GM21390 (cell line): ENCODE measurements around the gene FRMD3.
"Not testable (repeated sequence)": the region's sequence is repeated elsewhere in the genome, so short reads cannot be mapped to it uniquely, and the experiment has no call there.

Experiments
- ATAC-seq: cut with Tn5 transposase; IDR thresholded peaks from one replicate; pipeline ENCODE4 v1.9.1; 2021; ENCODE audit not compliant: unreplicated experiment

Gene FRMD3

DNA sequence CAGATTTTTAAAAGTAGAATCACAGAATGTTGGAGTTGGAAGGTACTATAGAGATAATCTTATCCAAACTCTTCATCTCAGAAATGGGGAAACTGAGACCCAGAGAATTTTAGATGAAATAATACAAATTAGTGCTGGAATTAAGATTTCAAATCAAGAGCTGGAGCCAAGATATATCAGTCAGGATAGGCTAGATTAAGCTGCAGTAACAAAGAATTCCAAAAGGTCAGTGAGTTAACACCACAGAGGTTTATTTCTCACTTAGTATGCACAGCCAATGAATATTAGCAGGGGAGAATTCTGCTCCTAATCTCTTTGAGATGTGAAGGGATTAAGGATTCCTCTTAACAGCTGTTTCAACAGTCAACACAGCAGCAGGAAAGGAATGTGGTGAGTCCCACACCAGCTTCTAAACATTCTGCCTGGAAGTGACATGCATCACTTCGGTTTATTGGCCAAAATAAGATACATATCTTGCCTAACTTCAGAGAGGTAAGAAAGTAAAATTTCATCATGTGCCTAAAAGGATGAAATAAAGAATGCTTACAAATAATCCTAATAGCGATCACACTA, 136.8 kb downstream of the FRMD3 start:
- ATAC-seq: no peak

DNA sequence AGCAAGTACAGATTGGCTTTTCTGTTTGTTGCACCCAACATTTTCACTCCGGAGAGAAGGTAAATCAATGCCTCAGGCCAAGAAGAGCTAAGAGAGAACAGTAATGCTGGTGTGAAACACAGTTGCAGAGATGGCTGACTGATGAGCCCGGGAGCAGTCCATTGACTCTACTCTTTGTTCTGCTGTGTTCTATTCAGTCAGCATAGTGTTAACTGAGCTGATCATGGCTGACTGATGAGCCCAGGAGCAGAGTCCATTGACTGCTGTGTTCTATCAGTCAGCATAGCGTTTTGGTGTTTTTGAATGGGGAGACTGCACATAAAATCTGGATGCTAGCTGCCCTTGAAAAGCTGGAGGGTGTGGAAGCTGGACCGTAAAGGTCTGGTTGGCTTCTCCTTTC, 141.4 kb downstream of the FRMD3 start:
- no peak for ATAC-seq

DNA sequence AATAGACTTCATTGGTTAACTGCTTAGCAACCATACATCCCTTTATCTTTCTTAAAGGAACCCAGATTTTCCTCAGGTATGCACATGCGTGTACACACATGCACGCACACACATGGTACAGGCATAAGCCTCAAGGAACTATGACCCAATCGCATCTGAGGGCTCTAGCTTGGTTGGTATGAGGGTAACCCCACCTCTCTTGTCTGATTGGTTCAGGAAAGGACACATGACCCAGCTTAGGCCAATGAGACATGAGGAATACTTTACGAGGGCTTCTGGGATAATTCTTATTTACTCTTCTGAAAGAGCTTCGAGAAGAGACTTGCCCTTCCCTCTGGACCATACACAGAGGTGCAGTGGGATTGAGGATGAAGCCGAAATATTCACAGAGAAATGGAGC, 141.9 kb downstream of the FRMD3 start:
- no peak for ATAC-seq

DNA sequence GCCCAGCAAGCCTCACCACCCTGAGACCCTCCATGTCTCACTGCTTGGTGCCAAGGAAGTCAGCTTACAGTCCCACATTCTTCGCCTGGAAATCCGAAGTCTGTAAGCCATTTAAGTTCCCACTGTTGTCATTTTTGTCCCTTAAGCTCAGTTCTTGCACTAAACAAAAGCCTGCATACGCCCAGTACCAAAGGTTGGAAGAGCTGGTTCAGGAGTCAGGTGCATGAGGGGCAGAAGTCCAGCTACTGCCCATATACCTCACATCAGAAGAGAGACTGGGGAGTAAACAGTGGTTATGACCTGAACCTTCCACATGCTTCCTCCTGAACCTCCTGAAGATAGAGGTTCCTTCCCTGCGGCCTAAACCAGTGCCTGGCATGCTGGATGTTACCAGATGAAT, 146.0 kb downstream of the FRMD3 start:
- no peak for ATAC-seq

DNA sequence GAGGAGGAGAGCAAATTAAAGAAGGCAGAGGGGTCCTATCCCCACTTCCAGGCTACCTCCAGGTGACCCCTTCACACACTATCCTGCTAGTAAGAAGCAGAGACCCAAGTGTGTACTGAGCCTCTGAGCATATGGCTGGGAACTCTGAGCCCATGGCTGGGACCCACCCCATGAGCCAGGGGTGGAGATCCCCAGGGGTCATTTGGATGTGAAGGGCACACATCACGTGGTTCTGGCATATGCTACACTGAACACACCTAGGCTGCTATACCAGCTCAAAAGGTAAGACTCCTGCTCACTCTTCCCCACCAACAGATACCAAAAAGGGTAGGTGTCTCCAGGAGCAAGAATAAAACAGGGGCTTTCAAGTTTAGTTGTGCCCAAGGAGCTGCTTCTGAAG, 149.9 kb downstream of the FRMD3 start:
- ATAC-seq: no peak

DNA sequence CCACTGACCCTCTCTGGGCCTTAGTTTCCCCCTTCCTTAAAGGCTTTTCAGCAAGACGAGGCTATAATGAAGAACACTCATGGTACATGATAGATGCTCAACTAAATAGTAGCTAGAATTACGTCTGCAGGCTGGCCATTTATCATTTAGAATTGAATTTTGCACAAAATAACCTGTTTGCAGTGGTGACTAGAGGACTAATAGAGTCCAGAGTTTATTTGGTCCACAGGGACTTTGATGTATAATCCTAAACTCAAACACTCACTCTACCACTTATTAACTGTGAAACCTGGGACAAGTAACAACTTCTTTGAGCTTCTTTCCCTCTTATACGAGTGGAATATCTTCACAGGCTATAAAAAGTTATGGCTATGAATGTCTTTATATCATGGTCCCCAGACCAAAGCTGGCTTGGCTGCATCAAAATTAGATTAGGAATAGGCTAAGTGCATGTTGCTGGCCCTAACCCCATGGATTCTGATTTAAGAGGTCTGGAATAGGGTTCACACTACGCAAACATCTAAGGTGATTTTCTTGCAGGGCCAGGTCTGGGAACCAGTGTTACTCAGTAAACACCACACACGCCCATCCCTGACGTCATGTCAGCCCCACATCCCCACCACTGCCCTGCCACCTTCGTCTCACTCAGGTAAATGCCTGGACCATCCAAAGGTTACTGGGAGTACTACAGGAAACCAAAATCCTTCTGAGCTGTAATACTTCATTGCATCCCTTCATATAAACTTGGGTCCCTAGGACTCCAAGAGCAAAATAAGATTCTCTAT, 150.6 kb downstream of the FRMD3 start:
- no peak for ATAC-seq

DNA sequence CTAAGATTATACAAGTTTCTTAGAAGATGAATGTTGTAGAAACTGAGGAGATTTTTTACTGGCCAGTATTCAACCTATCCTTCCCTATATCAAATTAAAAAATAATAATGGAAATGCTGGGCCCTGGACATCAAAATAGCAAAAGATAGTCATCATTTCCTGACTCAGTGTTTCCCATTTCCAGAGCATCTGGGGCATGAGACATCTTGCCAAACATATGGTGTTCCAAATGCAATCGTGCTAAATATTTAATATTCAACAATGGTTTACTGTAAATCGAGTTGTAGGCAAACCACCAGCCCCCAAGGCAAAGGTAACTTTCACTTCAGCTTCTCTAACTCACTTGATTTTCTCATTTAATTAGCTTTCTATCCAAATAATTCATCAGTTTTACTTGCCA, 152.9 kb downstream of the FRMD3 start:
- no peak for ATAC-seq

DNA sequence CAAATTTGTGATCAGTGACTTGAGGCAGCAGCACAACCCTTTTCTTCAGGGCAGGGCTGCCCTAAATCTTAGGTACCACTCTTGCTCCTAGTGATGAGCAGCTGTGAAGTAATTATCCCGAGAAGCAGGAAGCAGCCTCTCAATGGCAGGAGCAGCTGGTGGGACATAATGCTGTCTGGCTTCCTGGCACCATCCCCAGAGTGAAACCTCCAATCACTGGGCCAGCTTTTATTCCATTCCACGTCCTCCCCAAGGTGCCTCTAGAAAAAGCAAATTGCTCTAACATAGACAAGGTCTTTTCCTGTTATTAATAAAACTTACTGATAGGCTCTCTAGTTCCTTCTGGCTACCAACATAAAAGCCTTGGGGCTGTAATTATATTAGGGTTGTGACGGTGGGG, 154.0 kb downstream of the FRMD3 start:
- ATAC-seq: no peak

DNA sequence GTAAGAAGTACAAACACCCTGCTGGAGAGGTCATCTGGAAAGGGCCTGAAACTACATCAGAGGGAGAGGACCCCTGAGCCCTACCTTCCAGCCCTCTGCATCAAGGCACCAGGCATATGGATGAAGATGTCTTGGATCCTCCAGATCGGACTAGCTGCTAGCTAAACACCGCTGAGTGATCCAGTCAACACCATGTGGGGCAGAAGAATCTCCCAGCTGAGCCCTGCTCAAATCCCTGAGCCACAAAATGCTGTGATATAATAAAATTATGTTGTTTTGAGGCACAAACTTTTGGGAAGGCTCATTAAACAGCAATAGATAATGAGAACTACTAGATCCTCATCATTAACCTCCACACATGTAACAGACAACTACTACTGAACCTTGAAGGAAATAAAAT, 155.2 kb downstream of the FRMD3 start:
- no peak for ATAC-seq

DNA sequence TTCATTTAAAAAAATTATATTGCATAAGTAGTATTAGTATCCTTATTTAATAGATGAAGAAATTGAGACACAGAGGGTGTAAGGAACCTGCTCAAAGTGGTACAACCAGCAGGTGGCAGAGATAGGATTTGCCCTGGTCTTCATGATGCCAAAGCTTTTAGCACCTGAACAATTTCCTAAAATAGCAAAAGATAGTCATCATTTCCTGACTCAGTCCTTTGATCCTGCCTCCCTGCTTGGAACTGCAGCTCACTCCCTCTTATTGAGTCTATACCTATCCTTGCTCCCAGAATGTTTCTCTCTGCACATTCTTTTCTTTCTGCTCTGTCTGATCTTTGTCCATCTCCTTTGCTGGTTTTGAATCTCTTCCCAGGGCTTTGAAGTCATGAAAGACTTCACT, 155.8 kb downstream of the FRMD3 start:
- ATAC-seq: no peak

DNA sequence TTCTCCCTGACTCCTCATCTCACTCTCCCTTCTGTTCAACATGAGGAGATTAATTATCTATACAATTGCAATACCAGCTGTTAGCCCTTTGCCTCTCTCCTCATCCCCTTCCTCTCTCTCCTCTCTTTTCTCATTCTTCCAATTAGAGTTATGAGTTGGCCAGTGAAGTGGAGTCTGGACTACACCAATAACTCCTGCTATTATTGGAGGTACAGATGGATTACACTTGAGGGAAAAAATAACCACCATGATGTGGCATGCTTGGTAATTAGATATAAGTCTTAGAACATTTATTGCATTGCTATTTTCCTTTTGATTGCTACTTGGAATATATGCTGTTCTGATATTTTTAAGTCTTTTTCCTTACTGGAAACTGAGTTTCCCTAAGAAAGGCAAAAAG, 159.2 kb downstream of the FRMD3 start:
- ATAC-seq: no peak

DNA sequence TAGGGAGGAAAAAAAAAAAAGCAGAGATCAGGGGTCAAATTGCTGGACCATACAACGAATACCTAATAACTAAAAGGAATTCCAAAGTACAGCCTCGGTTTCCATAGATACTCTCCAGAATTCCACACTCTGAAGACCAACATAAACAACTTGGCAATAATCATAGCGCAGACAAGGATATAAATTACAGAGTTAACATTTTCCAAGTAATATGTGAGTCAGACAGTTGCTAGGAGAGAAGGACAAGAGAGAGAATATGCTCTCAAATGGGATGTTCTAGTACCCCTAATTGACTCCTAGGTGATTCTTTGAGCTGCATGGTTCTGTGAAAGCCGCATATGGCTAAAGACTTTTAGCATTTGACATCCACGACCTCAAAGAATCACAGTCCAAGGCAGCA, 165.2 kb downstream of the FRMD3 start:
- ATAC-seq: no peak

DNA sequence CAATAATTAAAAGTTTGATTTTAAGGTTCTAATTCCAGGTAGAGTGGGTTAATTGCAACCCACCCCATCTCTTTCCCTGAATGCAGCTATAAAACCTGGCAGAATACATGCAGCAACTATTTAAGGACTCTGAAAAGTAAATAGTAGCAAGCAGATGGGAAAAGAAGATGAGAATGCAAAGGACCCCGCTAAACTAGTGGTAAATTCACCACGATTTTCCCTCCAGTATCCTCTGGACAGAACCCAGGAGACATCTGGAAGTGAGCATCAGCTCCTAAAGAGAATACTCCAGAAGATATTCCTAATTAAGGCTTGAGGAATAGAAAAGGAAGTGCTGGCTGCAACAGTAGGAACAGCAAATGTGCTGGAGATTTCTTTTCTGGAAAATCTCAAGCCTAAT, 170.9 kb downstream of the FRMD3 start:
- ATAC-seq: no peak

DNA sequence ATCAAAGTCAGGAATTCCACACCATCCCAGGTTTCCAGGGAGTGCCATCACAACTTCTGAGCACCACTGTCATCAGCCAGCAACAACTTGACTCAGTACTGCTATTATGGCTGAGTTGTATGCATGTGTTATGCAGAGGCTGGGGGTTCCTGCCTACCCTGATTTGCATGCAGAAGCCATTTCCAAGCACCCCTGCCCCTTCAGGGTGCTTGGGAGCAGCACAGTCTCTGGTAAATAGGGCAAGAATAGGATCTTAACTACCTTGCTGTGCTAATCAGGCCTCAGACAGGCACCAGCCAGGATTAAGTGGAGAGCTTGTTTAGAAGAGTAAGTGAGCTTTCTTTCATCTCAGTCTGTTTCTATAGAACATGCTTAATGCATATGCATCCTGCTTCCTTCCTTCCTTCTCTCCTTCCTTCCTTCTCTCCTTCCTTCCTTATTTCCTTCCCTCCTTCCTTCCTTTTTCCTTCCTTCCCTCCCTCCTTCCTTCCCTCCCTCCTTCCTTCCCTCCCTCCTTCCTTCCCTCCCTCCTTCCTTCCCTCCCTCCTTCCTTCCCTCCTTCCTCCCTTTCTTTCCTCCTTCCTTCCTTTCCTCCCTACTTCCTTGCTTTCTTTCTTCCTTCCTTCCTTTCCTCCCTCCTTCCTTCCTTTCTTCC, 175.7 kb downstream of the FRMD3 start:
- ATAC-seq: no peak

DNA sequence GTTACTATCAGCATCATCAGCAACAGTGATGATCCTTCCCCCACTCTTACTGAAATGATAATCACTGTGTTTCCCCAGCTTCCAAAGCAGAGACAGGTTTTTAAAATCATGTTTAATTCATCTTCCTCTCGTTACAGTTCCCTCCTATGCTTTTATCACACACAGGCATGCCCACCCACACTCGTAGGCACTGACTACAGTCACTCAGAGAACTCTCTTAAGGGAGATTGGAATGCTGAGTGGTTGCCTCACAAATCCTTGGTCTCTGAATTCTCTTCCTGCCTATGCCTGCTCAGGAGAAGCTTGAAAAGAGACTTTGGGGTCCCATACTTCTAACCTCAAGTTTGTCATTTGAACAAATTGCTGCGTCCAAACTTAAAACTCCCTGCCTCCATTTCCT, 179.2 kb downstream of the FRMD3 start:
- no peak for ATAC-seq

DNA sequence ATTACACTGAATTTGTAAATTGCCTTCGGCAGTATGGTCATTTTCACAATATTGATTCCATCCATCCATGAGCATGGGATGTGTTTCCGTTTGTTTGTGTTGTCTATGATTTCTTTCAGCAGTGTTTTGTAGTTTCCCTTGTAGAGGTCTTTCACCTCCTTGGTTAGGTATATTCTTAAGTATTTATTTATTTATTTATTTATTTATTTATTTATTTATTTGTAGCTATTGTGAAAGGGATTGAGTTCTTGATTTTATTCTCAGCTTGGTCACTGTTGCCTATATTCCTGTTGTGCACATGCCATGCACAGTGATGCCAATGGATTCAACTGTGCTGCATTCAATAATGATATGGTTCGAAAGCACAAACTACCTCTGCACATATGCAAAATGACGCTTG, 179.7 kb downstream of the FRMD3 start:
- not testable (repeated sequence) for ATAC-seq

DNA sequence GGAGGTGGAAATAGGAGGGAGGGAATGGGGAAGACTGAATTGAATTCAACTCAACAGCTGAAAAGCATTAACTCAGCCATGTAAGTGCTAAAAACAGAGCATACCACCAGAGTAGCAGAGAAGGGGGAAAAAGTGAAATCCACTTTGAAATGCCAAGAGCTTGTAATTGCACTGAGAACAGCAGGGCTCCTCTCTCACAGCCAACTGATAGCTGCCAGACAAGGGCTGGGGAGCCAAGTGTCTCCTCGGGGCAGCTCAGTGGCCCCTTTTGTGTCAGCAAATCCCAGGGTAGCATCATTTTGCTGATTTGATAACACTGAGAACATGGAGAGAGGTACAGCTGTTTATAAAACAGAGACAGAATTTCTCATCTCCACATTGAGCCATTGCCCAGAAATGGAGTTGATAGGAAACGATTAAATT, 182.5 kb downstream of the FRMD3 start:
- ATAC-seq: no peak

DNA sequence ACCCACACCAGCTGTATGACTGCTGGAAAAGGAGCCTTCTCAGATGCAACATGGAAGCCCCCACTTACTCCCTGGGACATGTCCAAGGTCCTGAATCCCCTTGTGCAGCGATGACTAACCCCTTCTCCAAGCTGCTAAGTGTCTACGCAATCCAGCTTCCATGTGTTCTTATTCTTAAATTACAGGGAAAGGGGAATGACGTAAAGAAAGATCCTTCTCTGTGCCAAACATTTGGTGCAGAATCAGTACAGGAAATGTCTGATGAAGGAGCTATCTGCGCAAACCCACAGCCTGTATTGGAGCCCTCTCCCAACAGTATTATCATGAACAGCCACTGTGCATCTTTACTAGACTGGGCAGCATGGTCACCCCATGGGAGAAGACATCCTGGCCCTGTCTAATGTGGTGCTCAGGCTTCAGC, 183.2 kb downstream of the FRMD3 start:
- ATAC-seq: no peak

DNA sequence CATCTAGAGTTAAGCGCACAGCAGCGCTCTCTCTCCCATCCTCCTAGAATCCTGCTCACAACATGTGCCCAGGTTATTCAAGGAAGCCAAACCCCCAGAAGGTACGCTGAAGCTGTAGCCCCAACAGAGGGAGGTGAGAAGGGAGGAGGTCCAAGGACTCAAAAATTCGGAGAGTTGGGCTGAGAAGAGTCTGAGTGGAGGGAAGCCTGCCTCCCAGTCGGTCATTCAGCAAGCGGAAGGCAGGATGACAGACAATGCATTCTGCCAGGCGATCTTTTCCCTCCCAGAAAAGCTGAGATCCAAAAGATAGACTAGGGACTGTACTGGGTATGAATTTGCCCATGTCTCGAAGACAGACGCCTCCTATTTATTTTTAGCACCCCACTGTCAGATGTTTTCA, 189.2 kb downstream of the FRMD3 start:
- no peak for ATAC-seq

DNA sequence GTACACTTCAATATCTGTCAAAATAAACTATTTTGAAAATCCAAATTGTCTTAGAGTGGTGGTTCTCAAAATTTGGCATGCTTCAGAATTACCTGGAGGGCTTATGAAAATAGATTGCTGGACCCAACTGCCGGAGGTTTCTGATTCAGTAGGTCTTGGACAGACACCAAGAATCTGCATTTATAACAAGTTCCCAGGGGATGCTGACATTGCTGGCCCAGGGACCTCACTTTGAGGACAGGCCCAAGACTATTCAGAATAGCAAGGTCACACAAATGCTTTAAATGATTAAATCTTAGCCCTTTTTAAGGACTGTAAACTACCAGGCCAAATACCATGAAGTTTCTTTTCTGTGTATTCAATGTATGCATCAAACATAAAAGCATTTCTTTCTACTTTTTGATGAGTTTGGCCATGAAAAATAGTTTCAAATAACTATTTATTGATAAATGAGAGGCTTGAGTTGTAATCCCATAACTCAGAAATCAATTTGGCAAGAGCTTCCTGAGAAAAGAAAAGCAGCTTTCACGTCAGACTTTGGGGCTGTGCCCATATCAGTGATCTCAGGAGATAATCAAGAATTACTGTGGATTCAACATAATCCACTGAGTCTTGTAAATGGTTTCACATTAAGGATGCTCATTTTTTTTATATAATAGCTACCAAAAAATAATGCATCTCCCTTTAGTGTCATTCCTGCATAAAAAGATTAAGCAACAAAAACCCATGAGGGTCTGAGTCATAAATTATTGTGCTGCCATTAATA, 191.4 kb downstream of the FRMD3 start:
- ATAC-seq: no peak

DNA sequence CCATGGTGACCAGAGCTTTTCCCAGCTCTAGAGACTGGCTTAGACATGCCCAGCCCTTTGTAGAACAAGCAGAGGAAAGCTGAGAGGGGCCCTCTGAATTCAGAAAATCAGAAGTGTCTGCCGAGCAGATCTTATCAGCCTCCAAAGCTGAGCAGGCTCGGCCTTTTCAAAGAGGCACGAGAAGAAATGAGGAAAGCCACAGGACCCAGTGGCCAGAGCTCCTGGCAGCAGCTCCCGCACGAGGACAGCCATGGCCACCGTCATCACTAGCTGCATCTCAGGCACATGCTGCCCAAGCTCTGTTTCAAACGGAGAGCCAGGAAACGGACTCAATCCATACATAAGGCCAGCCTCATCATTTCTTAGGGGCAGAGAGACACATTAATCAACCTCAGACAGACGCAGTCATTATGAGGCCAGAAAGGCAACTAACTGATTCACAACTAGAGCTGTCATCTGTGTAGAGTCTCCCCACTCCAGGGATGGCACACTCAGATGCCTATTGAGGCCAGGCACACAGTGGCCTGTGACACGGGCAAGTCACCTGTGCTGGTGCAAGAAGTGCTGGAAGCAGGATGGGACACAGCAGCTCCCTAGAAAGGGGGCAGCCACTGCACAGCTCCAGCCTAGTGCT, 194.7 kb downstream of the FRMD3 start:
- no peak for ATAC-seq
